Epithelial cell of esophagus (primary cell): Measurements from ENCODE around the gene MPZL3.

Experiments used
- DNase-seq: peaks from one replicate; pipeline ENCODE4 v3.0.0; 2010; ENCODE audit warnings: low read depth
- H3K4me3 ChIP-seq: 2 replicates; pipeline ENCODE4 v1.5.1; 2011; ENCODE audit warnings: mild to moderate bottlenecking, low read length, control low read depth
- CTCF ChIP-seq: IDR thresholded peaks from 2 replicates; pipeline ENCODE4 v1.5.1; 2011; ENCODE audit warnings: low read depth, mild to moderate bottlenecking, low read length, control low read depth, inconsistent platforms; ENCODE audit not compliant: insufficient read depth; ENCODE audit errors: missing control alignments

MPZL3 gene

DNA sequence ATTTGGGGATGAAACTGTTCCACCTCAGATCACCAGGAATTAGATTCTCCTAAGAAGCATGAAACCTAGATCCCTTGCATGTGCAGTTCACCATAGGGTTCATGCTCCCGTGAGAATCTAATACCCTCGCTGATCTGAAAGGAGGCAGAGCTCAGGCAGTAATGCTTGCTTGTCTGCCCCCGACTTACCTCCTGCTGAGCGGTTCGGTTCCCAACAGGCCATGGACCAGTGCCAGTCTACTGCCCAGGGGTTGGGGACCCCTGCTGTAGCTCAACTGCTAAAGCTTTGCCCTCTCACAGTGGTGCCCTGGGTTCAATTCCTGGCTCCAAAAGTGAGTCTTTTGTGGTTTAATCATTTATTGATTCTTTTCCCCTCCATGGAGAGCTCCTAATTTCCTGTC lies 30.7 kb downstream of the MPZL3 start:
- no peak overlapping the region for H3K4me3 ChIP-seq
- no peak for DNase-seq
- TF ChIP-seq CTCF: no peak

DNA sequence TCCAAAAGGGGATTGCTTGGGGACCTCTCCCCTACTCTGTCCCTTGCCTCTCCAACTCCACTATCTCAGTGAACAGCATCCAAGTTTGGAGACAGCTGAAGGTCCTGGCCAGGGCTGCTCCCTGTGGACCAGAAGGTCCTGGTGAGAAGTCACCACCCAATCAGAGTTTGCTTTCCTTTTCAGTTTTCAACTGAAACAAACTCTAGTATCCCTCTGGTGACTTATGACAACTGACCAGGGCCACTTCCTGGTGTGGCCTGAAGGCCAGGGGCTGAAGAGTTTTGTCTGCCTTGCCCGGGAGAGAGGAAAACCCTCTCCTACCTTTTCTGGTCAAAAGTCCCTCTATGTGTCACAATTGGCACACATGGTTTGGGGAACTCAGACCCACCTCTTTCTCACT lies 32.4 kb downstream of the MPZL3 start:
- no peak for TF ChIP-seq CTCF
- no peak overlapping the region for H3K4me3 ChIP-seq
- no peak for DNase-seq

- H3K4me3 ChIP-seq: no peak overlapping the region
- no peak for DNase-seq
- no peak for TF ChIP-seq CTCF
Observed at GRCh38 chr11:118219244-118219643, 32.9 kb downstream of the MPZL3 start.

- DNase-seq: no peak
- no peak for TF ChIP-seq CTCF
- no peak overlapping the region for H3K4me3 ChIP-seq
Observed at GRCh38 chr11:118217575-118217974, 34.6 kb downstream of the MPZL3 start.

DNA sequence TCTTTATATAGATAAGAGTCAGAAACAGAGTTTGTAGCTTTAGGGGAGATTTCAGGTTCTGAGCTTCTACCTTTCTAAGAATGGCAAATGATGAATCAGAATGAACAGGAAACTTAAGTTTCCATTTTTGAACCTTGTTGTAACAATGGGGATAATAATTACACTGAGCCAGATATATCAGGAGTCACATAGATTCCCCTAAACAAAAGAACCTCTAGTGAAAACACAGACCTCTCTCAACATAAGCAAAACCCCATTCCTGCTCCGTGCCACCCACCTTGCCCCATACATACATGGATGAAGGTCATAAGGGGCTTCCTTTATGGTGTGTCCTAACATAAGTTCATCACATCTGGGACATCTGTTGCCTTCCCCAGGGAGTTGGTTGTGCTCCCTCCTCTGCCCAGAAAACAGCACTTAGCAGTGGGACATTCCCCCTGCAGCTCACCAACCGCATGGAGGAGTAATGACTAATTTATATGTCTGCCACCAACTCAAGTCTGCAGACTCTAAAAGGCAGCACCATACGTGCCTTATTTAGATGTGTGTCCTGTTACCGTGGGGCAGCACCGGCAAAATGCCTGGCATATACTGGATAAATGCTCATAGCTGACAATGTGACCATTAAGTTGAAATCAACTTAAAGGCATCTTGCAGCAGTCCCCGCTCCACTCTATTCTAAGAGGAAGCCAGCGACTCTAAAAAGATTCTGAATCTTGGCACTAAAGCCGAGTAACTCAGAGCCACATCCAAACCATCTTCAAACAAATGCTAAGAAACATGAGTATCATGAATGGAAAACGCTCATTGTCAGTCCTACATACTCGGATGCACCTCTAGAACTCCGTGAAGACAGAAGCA lies 35.3 kb downstream of the MPZL3 start:
- H3K4me3 ChIP-seq: no peak overlapping the region
- no peak for TF ChIP-seq CTCF
- no peak for DNase-seq

GRCh38 chr11:118215765-118216164 lies 36.4 kb downstream of the MPZL3 start:
- no peak for DNase-seq
- no peak overlapping the region for H3K4me3 ChIP-seq
- no peak for TF ChIP-seq CTCF

DNA sequence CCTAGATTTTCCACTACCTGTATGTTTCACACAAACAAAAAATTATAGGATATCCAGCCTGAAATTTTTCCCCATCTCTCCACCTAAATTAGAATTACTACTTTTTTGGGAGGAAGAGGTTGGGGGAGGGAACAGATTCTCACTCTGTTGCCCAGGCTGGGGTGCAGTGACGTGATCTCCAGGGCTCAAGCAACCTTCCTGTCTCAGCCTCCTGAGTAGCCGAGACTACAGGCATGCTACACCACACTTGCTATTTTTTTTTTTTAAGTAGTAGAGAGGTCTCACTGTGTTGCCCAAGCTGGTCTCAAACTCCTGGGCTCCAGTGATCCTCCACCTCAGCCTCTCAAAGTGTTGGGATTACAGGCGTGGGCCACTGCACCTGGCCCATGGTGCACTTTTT lies 36.9 kb downstream of the MPZL3 start:
- TF ChIP-seq CTCF: no peak
- no peak for DNase-seq
- H3K4me3 ChIP-seq: no peak overlapping the region
